GM19455 (cell line): ENCODE measurements around the gene EIF1AX.
"Not testable (repeated sequence)": the region's sequence is repeated elsewhere in the genome, so short reads cannot be mapped to it uniquely, and the experiment has no call there.

Source experiments
- ATAC-seq: cut with Tn5 transposase; IDR thresholded peaks from one replicate; pipeline ENCODE4 v1.9.1; 2021; ENCODE audit not compliant: unreplicated experiment

EIF1AX gene

GRCh38 chrX:20127440-20127839 is 14.2 kb downstream of the EIF1AX start:
- not testable (repeated sequence) for ATAC-seq

GRCh38 chrX:20126833-20127232 is 14.8 kb downstream of the EIF1AX start:
- ATAC-seq, result not testable (repeated sequence)

GRCh38 chrX:20124964-20125363 is 16.7 kb downstream of the EIF1AX start:
- no peak for ATAC-seq

- ATAC-seq, result no peak
Observed at GRCh38 chrX:20118065-20118824, 23.4 kb downstream of the EIF1AX start.

- ATAC-seq, result no peak
Observed at GRCh38 chrX:20116577-20117240, 24.9 kb downstream of the EIF1AX start, which contains the start of gene MAP7D2. Gene MAP7D2, minus strand, starts transcription at chrX:20116907. Its CDS starts 28 bp downstream, at chrX:20116879.

GRCh38 chrX:20116087-20116576 is 25.5 kb downstream of the EIF1AX start:
- no peak for ATAC-seq

GRCh38 chrX:20112022-20112774 is 29.4 kb downstream of the EIF1AX start:
- no peak for ATAC-seq

- no peak for ATAC-seq
Observed at GRCh38 chrX:20111271-20111670, 30.4 kb downstream of the EIF1AX start.

- ATAC-seq, result no peak
Observed at GRCh38 chrX:20101934-20102581, 39.6 kb downstream of the EIF1AX start.

- ATAC-seq, result no peak
Observed at GRCh38 chrX:20091499-20091898, 50.1 kb downstream of the EIF1AX start.

GRCh38 chrX:20089845-20090244 is 51.8 kb downstream of the EIF1AX start:
- no peak for ATAC-seq

GRCh38 chrX:20080277-20080676 is 61.4 kb downstream of the EIF1AX start:
- ATAC-seq, result no peak
